Thyroid gland (tissue), 4 donors: ENCODE measurements around the gene FRYL. TPM values are rescaled to one million over a fixed set of nuclear protein-coding genes. Genes with fewer than 3 reads are reported as not detected.
"Not testable (repeated sequence)": the region's sequence is repeated elsewhere in the genome, so short reads cannot be mapped to it uniquely, and the experiment has no call there.

ENCODE experiments used
- DNase-seq, 2 donors: peaks; one replicate each; pipeline ENCODE4 v3.0.0-alpha.2; 2019
- H3K27ac ChIP-seq, 3 donors: fragments of 200-600 bp; sonication (generic); 1 replicate in 2 of 3; 2 replicates in 1 of 3; pipeline ENCODE4 v1.5.1; 2016 to 2019; ENCODE audit warnings: mild to moderate bottlenecking in 1 of 3, moderate library complexity in 1 of 3
- H3K27me3 ChIP-seq: fragments of 200-600 bp; sonication (generic); one replicate; pipeline ENCODE4 v1.5.1; 2019
- H3K36me3 ChIP-seq, 2 donors: fragments of 200-600 bp; sonication (generic); one replicate each; pipeline ENCODE4 v1.5.1; 2016 to 2019
- H3K4me1 ChIP-seq, 2 donors: fragments of 200-600 bp; sonication (generic); one replicate each; pipeline ENCODE4 v1.5.1; 2017 to 2019
- H3K4me3 ChIP-seq, 3 donors: fragments of 200-600 bp; sonication (generic); replicated peaks in 1 of 3; 1 replicate in 2 of 3; 2 replicates in 1 of 3; pipeline ENCODE4 v1.5.1; 2016; ENCODE audit warnings: mild to moderate bottlenecking in 1 of 3
- H3K9me3 ChIP-seq: fragments of 200-600 bp; sonication (generic); one replicate; pipeline ENCODE4 v1.5.1; 2017
- CTCF ChIP-seq, 6 experiments: fragments of 200-600 bp in 3 of 6; fragments of 450-650 bp in 3 of 6; sonication (generic) in 3 of 6; IDR thresholded peaks; one replicate each; pipeline ENCODE4 v1.5.1; 2016 to 2019; ENCODE audit warnings: antibody characterized with exemption in 6 of 6, mild to moderate bottlenecking in 2 of 6, inconsistent platforms in 1 of 6, moderate library complexity in 1 of 6
- POLR2A ChIP-seq, 2 donors: fragments of 450-650 bp; IDR thresholded peaks; one replicate each; pipeline ENCODE4 v1.6.1; 2017; ENCODE audit warnings: antibody characterized with exemption in 2 of 2, mild to moderate bottlenecking in 2 of 2, moderate library complexity in 1 of 2
- WGBS, 2 donors: methylation state at CpG; one replicate each; pipeline ENCODE4 v1.1.5; 2017; 5-methylcytosine and 5-hydroxymethylcytosine counted together
- intact Hi-C: fragments of 100-400 bp; cut with DNase I; formaldehyde crosslinking; loops from one replicate; pipeline ENCODE4 v1.15.1; 2023
- total RNA-seq, 4 donors: library from RNA; depleted of rRNA; stranded (reverse); fragments of >200 nt; gene quantifications; one replicate each; pipeline ENCODE4 v1.2.3, GENCODE V29; 2016

FRYL gene
- total RNA-seq, 4 donors from 2014 or later = 48.7 to 90.4 (median 67.8) TPM

DNA sequence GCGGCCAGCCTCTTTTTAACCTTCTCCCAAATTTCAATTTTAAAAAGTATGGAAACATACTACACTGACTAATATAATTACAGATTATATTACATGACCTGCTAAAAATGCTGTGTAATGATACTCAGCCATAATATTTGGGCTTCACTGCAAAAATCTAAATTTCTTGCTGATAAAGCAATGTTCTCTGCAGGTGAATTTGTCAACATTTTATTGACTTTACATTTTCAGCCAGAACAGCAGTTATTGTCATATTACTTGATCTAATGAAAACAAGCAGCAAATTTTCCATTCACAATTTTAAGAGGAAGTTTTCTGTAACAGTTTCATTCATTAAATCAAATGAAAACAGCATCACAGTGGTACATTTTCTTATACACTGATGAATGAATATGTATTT, 91.1 kb downstream of the FRYL start:
- no peaks in the 10 kb centered on the region for H3K4me1 ChIP-seq
- H3K27ac ChIP-seq = no peak overlapping the region
- no peaks in the 10 kb centered on the region for H3K9me3 ChIP-seq
- no peak for TF ChIP-seq CTCF (IDR thresholded peaks at IDR 0.05)
- no peak for TF ChIP-seq POLR2A (IDR thresholded peaks at IDR 0.05)
- H3K4me3 ChIP-seq = no peak overlapping the region
- 93 to 98% methylated on average over 1 of the region's 1 CpG for WGBS, 2 donors
- intact Hi-C loops = no loop called here
- no peak for DNase-seq
- no peaks in the 10 kb centered on the region for H3K27me3 ChIP-seq
- H3K36me3 ChIP-seq = no peaks in the 10 kb centered on the region

GRCh38 chr4:48687313-48688051, 92.6 kb downstream of the FRYL start:
- no peaks in the 10 kb centered on the region for H3K9me3 ChIP-seq
- TF ChIP-seq CTCF (IDR thresholded peaks at IDR 0.05) (no peak), POLR2A (IDR thresholded peaks at IDR 0.05) (no peak)
- DNase-seq = no peak
- H3K27me3 ChIP-seq = no peaks in the 10 kb centered on the region
- H3K36me3 ChIP-seq = no peaks in the 10 kb centered on the region
- no peak overlapping the region for H3K4me3 ChIP-seq
- no peak overlapping the region for H3K27ac ChIP-seq
- WGBS, 2 donors = 66 to 80% methylated on average over 10 of the region's 10 CpGs
- no peaks in the 10 kb centered on the region for H3K4me1 ChIP-seq
- intact Hi-C loops = no loop called here

DNA sequence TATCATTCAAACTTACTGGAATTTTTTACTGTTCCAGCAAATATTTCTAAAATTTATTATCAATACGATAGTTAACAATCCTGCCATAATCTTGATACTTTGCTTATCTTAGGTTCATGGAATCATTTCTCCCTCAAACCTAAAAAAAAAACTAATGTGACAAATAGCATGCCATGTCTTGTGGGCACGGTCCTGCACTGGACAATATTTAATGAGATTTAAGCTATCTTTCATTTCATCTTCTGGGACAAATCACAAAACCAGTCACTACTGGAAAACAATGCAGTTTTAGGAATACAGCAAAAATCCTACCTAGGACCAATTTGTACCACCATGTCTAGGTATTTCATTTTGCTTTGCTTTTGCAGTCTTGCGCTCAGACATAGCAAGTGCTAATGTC, 93.7 kb downstream of the FRYL start:
- TF ChIP-seq CTCF (IDR thresholded peaks at IDR 0.05) (no peak), POLR2A (IDR thresholded peaks at IDR 0.05) (no peak)
- intact Hi-C loops = no loop called here
- Histone ChIP-seq H3K27me3 (no peaks in the 10 kb centered on the region), H3K4me1 (no peaks in the 10 kb centered on the region), H3K36me3 (no peaks in the 10 kb centered on the region), H3K9me3 (no peaks in the 10 kb centered on the region), H3K27ac (no peak overlapping the region), H3K4me3 (no peak overlapping the region)
- no peak for DNase-seq
- 96 to 98% methylated on average over 3 of the region's 3 CpGs for WGBS, 2 donors

DNA sequence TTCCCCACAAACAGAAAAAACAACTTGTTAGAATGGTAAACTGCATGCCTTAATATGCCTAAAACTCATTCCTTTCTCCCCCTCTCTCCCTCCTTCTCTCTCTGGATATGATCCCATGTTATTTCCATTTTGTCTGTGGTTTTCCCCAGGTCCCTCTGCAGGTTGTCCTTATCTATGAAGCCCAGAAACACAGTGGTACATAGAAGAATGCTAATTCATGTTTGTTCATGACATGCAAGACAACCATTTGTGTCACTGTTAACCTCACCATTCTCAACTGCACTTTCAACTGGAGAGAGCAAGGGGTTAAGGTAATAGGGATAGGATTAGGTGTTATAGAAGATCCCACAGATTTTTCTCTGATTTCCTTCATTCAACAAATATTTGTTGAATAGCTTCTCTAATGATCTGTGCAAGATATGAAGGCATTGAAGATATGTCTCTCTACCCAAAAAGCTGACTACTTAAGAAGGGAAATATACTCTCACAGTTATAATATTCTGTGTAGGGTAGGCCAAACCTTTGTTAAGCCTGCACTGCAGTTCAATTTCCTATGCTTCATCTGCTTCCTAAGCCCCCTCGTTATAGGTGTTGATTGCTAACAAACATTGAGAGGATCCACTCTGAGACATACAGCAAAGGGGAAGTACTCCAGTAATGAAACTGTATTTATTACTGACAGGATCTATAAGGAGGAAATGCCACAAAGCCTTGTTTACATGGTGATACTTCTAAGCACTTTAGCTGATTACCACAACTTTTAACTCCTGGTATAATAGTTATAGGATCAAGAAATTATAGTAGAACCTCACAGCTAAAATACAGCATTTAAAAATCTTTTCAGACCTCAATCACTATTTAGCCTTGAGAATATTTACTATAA, 96.1 kb downstream of the FRYL start:
- 52 to 60% methylated on average over 1 of the region's 1 CpG for WGBS, 2 donors
- no peaks in the 10 kb centered on the region for H3K9me3 ChIP-seq
- H3K4me3 ChIP-seq = no peak overlapping the region
- no peak for DNase-seq
- H3K27me3 ChIP-seq = no peaks in the 10 kb centered on the region
- H3K27ac ChIP-seq = no peak overlapping the region
- intact Hi-C loops = no loop called here
- TF ChIP-seq POLR2A (IDR thresholded peaks at IDR 0.05) (no peak), CTCF (IDR thresholded peaks at IDR 0.05) (no peak)
- H3K4me1 ChIP-seq = no peaks in the 10 kb centered on the region
- H3K36me3 ChIP-seq = no peaks in the 10 kb centered on the region

GRCh38 chr4:48682870-48683269, 97.2 kb downstream of the FRYL start:
- 83 to 86% methylated on average over 3 of the region's 3 CpGs for WGBS, 2 donors
- H3K4me1 ChIP-seq, intact Hi-C loops, DNase-seq, H3K36me3 ChIP-seq, H3K27ac ChIP-seq, H3K4me3 ChIP-seq, H3K27me3 ChIP-seq, H3K9me3 ChIP-seq: not testable (repeated sequence)
